ENCODE results near the gene PEBP1. TPM values are rescaled to one million over a fixed set of nuclear protein-coding genes. Genes with fewer than 3 reads are reported as not detected.

PEBP1 gene
- total RNA-seq, 1 donor from 2014 or later: 119 TPM

GRCh38 chr12:118190266-118190665 lies 54.3 kb downstream of the PEBP1 start:
- intact Hi-C loops (cut with micrococcal nuclease): no loop called here

GRCh38 chr12:118193477-118193876 lies 57.6 kb downstream of the PEBP1 start:
- intact Hi-C loops (cut with micrococcal nuclease): no loop called here

GRCh38 chr12:118193958-118194357 lies 58.0 kb downstream of the PEBP1 start:
- intact Hi-C loops (cut with micrococcal nuclease): no loop called here

Other genes with a start within 250 kb of the PEBP1 start
- 0.02 and 0.05 TPM in 2 replicates for gene KSR2, start 167.1 kb upstream of the PEBP1 start, total RNA-seq
- gene RFC5, start 119.4 kb upstream of the PEBP1 start, total RNA-seq: 53.6 and 53.7 TPM in 2 replicates
- gene WSB2, start 74.9 kb upstream of the PEBP1 start, total RNA-seq: 52.3 and 53.6 TPM in 2 replicates
- 5.7 and 9.8 TPM in 2 replicates for gene VSIG10, start 32.1 kb upstream of the PEBP1 start, total RNA-seq
- gene TAOK3, start 236.8 kb downstream of the PEBP1 start, total RNA-seq: 61.6 and 65.9 TPM in 2 replicates
- 23.8 and 27.7 TPM in 2 replicates for gene SUDS3, start 240.4 kb downstream of the PEBP1 start, total RNA-seq